EL (cell line): Measurements from ENCODE around the gene ZYX.
"Not testable (repeated sequence)": the region's sequence is repeated elsewhere in the genome, so short reads cannot be mapped to it uniquely, and the experiment has no call there.

Source experiments
- DNase-seq: peaks from one replicate; pipeline ENCODE4 v3.0.0-alpha.2; 2016

ZYX gene

GRCh38 chr7:143399642-143400041 is 18.5 kb downstream of the ZYX start:
- no peak for DNase-seq

GRCh38 chr7:143401265-143401664 is 20.1 kb downstream of the ZYX start:
- DNase-seq, result no peak

GRCh38 chr7:143402233-143402632 is 21.1 kb downstream of the ZYX start:
- not testable (repeated sequence) for DNase-seq

- DNase-seq, result no peak
Observed at GRCh38 chr7:143405173-143406001, 24.2 kb downstream of the ZYX start.

GRCh38 chr7:143406002-143406357 is 24.8 kb downstream of the ZYX start:
- no peak for DNase-seq

GRCh38 chr7:143407287-143408251 is 26.4 kb downstream of the ZYX start:
- no peak for DNase-seq

- no peak for DNase-seq
Observed at GRCh38 chr7:143408252-143408685, 27.1 kb downstream of the ZYX start.

GRCh38 chr7:143408686-143409561 is 27.8 kb downstream of the ZYX start, which contains the start of gene EPHA1:
Gene EPHA1 (minus strand): TSS chr7:143408856. CDS start chr7:143408805, 51 bp downstream.
- DNase-seq, result no peak

- no peak for DNase-seq
Observed at GRCh38 chr7:143410521-143411004, 29.4 kb downstream of the ZYX start.

- DNase-seq, result no peak
Observed at GRCh38 chr7:143411976-143412708, 31.0 kb downstream of the ZYX start.

- no peak for DNase-seq
Observed at GRCh38 chr7:143413123-143413522, 32.0 kb downstream of the ZYX start.

GRCh38 chr7:143415209-143415608 is 34.1 kb downstream of the ZYX start:
- not testable (repeated sequence) for DNase-seq

GRCh38 chr7:143415742-143416397 is 34.7 kb downstream of the ZYX start:
- DNase-seq, result no peak

- DNase-seq, result peak; percentile 53
Observed at GRCh38 chr7:143416565-143417149, 35.5 kb downstream of the ZYX start.

- no peak for DNase-seq
Observed at GRCh38 chr7:143417734-143418383, 36.7 kb downstream of the ZYX start.

GRCh38 chr7:143418681-143419458 is 37.7 kb downstream of the ZYX start:
- no peak for DNase-seq

GRCh38 chr7:143419880-143420279 is 38.7 kb downstream of the ZYX start:
- no peak for DNase-seq

GRCh38 chr7:143420624-143421023 is 39.5 kb downstream of the ZYX start:
- not testable (repeated sequence) for DNase-seq

GRCh38 chr7:143422033-143422432 is 40.9 kb downstream of the ZYX start:
- no peak for DNase-seq
